Kidney epithelial cell (primary cell): Measurements from ENCODE around the gene PIAS2. TPM values are rescaled to one million over a fixed set of nuclear protein-coding genes. Genes with fewer than 3 reads are reported as not detected.

ENCODE experiments used
- DNase-seq: peaks from one replicate; pipeline ENCODE4 v3.0.0-alpha.2; 2010; ENCODE audit warnings: low read depth
- H3K27me3 ChIP-seq: 2 replicates; pipeline ENCODE4 v1.6.0; 2011; ENCODE audit warnings: low read length; ENCODE audit not compliant: control insufficient read depth, insufficient read depth
- H3K36me3 ChIP-seq: 2 replicates; pipeline ENCODE4 v1.5.1; 2011; ENCODE audit warnings: low read length; ENCODE audit not compliant: control insufficient read depth, insufficient read depth
- H3K4me3 ChIP-seq: 2 replicates; pipeline ENCODE4 v1.5.1; 2011; ENCODE audit warnings: low read depth, mild to moderate bottlenecking, control low read depth, low read length
- CTCF ChIP-seq: IDR thresholded peaks from 2 replicates; pipeline ENCODE4 v1.5.1; 2011; ENCODE audit warnings: mild to moderate bottlenecking, moderate library complexity, low read length, control low read depth, inconsistent platforms; ENCODE audit not compliant: insufficient read depth, poor library complexity, severe bottlenecking
- total RNA-seq: library from RNA; depleted of rRNA; stranded (reverse); fragments of >200 nt; gene quantifications from 2 replicates; pipeline ENCODE4 v1.2.3, GENCODE V29; 2015

The PIAS2 gene
- total RNA-seq, 1 donor from 2014 or later = 8.7 TPM

- Histone ChIP-seq H3K27me3 (no peaks in the 10 kb centered on the region), H3K4me3 (no peak overlapping the region), H3K36me3 (no peaks in the 10 kb centered on the region)
- no peak for DNase-seq
- no peak for TF ChIP-seq CTCF
These were observed 6.5 kb downstream of the PIAS2 start for GRCh38 chr18:46910856-46911255.

GRCh38 chr18:46909497-46909896 lies 7.8 kb downstream of the PIAS2 start:
- Histone ChIP-seq H3K4me3 (no peak overlapping the region), H3K36me3 (no peaks in the 10 kb centered on the region), H3K27me3 (no peaks in the 10 kb centered on the region)
- DNase-seq = no peak
- TF ChIP-seq CTCF = no peak

- Histone ChIP-seq H3K4me3 (no peak overlapping the region), H3K27me3 (no peaks in the 10 kb centered on the region), H3K36me3 (no peaks in the 10 kb centered on the region)
- no peak for DNase-seq
- TF ChIP-seq CTCF = no peak
These were observed 13.9 kb downstream of the PIAS2 start for GRCh38 chr18:46903406-46903805.

GRCh38 chr18:46899274-46899948 lies 17.9 kb downstream of the PIAS2 start:
- Histone ChIP-seq H3K27me3 (no peaks in the 10 kb centered on the region), H3K36me3 (no peaks in the 10 kb centered on the region), H3K4me3 (no peak overlapping the region)
- no peak for TF ChIP-seq CTCF
- no peak for DNase-seq

GRCh38 chr18:46894124-46894523 lies 23.2 kb downstream of the PIAS2 start:
- Histone ChIP-seq H3K4me3 (no peak overlapping the region), H3K36me3 (no peaks in the 10 kb centered on the region), H3K27me3 (no peaks in the 10 kb centered on the region)
- no peak for TF ChIP-seq CTCF
- DNase-seq = no peak

GRCh38 chr18:46893360-46893759 lies 23.9 kb downstream of the PIAS2 start:
- DNase-seq = no peak

More at GRCh38 chr18:46893360-46893759, 23.9 kb downstream of the PIAS2 start:
- H3K4me3 ChIP-seq = no peak overlapping the region
- no peak for TF ChIP-seq CTCF
- no peaks in the 10 kb centered on the region for H3K36me3 ChIP-seq
- no peaks in the 10 kb centered on the region for H3K27me3 ChIP-seq
